Fibroblast of the aortic adventitia (primary cell): ENCODE measurements around the gene NISCH. TPM values are rescaled to one million over a fixed set of nuclear protein-coding genes. Genes with fewer than 3 reads are reported as not detected.
"Not testable (repeated sequence)": the region's sequence is repeated elsewhere in the genome, so short reads cannot be mapped to it uniquely, and the experiment has no call there.

ENCODE experiments used
- DNase-seq: peaks from one replicate; pipeline ENCODE4 v3.0.0-alpha.2; 2010; ENCODE audit warnings: low read depth
- H3K4me3 ChIP-seq: 2 replicates; pipeline ENCODE4 v1.5.1; 2011; ENCODE audit warnings: low read depth, mild to moderate bottlenecking, control low read depth, low read length, moderate library complexity
- CTCF ChIP-seq: IDR thresholded peaks from 2 replicates; pipeline ENCODE4 v1.5.1; 2011; ENCODE audit warnings: mild to moderate bottlenecking, low read length, control low read depth, inconsistent platforms; ENCODE audit not compliant: insufficient read depth
- total RNA-seq: library from RNA; depleted of rRNA; stranded (reverse); fragments of >200 nt; gene quantifications from 2 replicates; pipeline ENCODE4 v1.2.3, GENCODE V29; 2012; ENCODE audit warnings: low replicate concordance

Gene NISCH
- total RNA-seq, 1 donor, result 52.7 TPM

GRCh38 chr3:52523386-52524257 lies 68.2 kb downstream of the NISCH start:
- H3K4me3 ChIP-seq, result no peak overlapping the region
- no peak for TF ChIP-seq CTCF
- no peak for DNase-seq

- no peak overlapping the region for H3K4me3 ChIP-seq
- no peak for TF ChIP-seq CTCF
- DNase-seq, result no peak
Measured at GRCh38 chr3:52524258-52524751, 68.9 kb downstream of the NISCH start.

GRCh38 chr3:52524752-52525679 lies 69.6 kb downstream of the NISCH start:
- TF ChIP-seq CTCF, result no peak
- DNase-seq, result no peak
- no peak overlapping the region for H3K4me3 ChIP-seq

- TF ChIP-seq CTCF, result no peak
- no peak overlapping the region for H3K4me3 ChIP-seq
- no peak for DNase-seq
Measured at GRCh38 chr3:52525680-52526561, 70.5 kb downstream of the NISCH start.

- DNase-seq, H3K4me3 ChIP-seq: not testable (repeated sequence)
Measured at GRCh38 chr3:52526671-52527038, 71.3 kb downstream of the NISCH start.

GRCh38 chr3:52527039-52527731 lies 71.8 kb downstream of the NISCH start:
- no peak for DNase-seq
- no peak overlapping the region for H3K4me3 ChIP-seq
- TF ChIP-seq CTCF, result no peak
